Uterus (tissue), 2 donors: ENCODE results near the gene CLK3.

ENCODE experiments used
- POLR2A ChIP-seq, 2 donors: fragments of 450-650 bp; IDR thresholded peaks; one replicate each; pipeline ENCODE4 v1.6.1; 2016; ENCODE audit warnings: antibody characterized with exemption in 2 of 2, mild to moderate bottlenecking in 1 of 2, moderate library complexity in 1 of 2
- TF ChIP-seq, protein P1 (sequence below), 4 experiments: fragments of 200-600 bp in 2 of 4; fragments of 450-650 bp in 2 of 4; sonication (generic) in 2 of 4; IDR thresholded peaks; one replicate each; pipeline ENCODE4 v1.5.1; 2016 to 2019; ENCODE audit warnings: antibody characterized with exemption in 4 of 4, mild to moderate bottlenecking in 2 of 4, moderate library complexity in 1 of 4

GRCh38 chr15:74585191-74585590, 30.4 kb upstream of the CLK3 start:
- TF ChIP-seq, protein P1, sequence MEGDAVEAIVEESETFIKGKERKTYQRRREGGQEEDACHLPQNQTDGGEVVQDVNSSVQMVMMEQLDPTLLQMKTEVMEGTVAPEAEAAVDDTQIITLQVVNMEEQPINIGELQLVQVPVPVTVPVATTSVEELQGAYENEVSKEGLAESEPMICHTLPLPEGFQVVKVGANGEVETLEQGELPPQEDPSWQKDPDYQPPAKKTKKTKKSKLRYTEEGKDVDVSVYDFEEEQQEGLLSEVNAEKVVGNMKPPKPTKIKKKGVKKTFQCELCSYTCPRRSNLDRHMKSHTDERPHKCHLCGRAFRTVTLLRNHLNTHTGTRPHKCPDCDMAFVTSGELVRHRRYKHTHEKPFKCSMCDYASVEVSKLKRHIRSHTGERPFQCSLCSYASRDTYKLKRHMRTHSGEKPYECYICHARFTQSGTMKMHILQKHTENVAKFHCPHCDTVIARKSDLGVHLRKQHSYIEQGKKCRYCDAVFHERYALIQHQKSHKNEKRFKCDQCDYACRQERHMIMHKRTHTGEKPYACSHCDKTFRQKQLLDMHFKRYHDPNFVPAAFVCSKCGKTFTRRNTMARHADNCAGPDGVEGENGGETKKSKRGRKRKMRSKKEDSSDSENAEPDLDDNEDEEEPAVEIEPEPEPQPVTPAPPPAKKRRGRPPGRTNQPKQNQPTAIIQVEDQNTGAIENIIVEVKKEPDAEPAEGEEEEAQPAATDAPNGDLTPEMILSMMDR (IDR thresholded peaks at IDR 0.05): no peak
- TF ChIP-seq POLR2A (IDR thresholded peaks at IDR 0.05): no peak
